ENCODE data around the gene PHRF1.
"Not testable (repeated sequence)": the region's sequence is repeated elsewhere in the genome, so short reads cannot be mapped to it uniquely, and the experiment has no call there.

Gene PHRF1

DNA sequence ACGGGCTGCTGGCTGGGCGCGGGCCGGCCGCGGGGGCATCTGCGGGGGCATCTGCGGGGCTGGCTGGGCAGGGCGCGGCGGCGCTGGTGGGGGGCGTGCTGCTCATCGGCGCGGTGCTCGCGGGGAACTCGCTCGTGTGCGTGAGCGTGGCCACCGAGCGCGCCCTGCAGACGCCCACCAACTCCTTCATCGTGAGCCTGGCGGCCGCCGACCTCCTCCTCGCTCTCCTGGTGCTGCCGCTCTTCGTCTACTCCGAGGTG is 61.0 kb downstream of the PHRF1 start:
- DNase-seq, result no peak

DNA sequence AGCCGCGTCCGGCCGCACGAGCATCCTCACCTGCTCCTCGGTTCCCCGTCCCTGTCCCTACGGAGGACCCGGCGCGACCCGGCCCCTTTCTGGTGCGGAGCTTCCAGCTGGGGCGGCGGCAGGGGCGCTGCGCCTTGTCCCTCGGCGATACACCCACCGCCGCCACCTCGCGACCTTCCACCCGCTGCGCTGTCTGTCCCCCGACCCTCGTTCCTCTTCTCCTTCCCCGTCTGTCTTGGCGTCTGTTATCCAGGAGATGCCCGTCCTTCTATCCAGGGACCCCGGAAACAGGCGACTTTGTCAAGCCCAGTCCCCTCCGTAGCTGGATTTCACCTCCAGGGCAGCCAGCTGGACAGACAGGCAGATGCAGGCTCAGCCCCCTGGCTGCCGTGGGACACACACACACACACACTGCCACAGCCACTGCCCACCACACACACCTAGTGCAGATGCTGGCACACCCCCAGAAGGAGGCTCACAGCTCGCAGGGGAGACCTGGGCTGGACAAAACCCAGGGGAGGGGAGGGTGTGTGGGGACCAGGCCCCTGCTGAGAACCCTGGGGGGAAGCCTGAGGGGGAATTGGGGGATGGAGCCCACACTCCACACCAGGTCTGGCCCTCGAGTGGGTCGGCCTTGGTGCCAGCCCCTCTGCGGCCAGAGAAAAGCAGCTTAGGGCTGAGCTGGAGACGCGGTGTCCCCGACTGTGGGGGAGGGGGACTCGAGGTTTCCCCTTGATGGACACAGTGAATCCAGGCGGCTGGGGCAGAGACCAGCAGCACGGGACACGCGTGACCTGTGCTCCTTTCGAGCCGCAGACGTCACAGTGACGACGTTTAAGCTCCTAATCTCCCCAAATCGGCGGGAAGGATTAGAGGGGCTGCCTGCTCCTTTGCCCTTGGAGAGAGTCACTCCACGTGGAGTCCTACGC is 61.6 kb downstream of the PHRF1 start:
- DNase-seq, result no peak

DNA sequence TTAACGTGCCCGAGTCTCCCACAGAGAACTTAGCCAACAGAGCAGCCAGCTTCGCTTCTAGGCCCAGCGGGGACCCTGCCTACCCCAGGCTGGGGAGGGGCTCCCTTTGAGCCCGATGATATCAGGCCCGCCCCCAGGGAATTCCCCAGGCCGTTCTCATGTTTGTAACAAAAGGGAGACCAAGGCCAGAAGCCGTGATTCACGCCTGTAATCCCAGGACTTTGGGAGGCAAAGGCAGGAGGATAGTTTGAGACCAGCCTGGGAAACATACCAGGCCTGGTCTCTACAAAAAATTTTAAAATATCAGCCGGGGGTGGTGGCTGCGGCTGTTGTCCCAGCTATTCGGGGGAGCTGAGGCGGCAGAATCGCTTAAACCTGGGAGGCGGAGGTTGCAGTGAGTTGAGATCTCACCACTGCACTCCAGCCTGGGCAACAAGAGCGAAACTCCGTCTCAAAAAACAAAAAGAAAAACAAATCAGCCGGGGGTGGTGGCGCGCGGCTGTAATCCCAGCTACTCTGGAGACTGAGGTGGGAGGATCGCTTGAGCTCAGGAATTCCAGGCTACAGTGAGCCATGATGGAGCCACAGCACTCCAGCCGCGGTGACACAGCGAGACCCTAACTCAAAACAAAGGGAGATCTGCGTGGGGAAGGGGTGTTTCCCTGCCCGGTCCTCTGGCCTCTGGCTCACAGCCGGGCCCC is 62.5 kb downstream of the PHRF1 start:
- DNase-seq, result no peak

DNA sequence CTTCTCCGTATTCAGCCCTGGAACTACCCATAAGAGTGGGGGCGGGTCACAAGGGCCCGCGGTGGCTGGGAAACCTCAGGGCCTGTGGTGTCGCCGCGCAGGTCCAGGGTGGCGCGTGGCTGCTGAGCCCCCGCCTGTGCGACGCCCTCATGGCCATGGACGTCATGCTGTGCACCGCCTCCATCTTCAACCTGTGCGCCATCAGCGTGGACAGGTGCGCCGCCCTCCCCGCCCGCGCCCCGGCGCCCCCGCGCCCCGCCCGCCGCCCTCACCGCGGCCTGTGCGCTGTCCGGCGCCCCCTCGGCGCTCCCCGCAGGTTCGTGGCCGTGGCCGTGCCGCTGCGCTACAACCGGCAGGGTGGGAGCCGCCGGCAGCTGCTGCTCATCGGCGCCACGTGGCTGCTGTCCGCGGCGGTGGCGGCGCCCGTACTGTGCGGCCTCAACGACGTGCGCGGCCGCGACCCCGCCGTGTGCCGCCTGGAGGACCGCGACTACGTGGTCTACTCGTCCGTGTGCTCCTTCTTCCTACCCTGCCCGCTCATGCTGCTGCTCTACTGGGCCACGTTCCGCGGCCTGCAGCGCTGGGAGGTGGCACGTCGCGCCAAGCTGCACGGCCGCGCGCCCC is 63.2 kb downstream of the PHRF1 start:
- DNase-seq, result no peak

GRCh38 chr11:640021-640706 is 63.9 kb downstream of the PHRF1 start:
- DNase-seq, result no peak

GRCh38 chr11:641806-642370 is 65.6 kb downstream of the PHRF1 start:
- DNase-seq, result no peak

- DNase-seq, result no peak
Measured at GRCh38 chr11:643366-643765, 67.1 kb downstream of the PHRF1 start.

DNA sequence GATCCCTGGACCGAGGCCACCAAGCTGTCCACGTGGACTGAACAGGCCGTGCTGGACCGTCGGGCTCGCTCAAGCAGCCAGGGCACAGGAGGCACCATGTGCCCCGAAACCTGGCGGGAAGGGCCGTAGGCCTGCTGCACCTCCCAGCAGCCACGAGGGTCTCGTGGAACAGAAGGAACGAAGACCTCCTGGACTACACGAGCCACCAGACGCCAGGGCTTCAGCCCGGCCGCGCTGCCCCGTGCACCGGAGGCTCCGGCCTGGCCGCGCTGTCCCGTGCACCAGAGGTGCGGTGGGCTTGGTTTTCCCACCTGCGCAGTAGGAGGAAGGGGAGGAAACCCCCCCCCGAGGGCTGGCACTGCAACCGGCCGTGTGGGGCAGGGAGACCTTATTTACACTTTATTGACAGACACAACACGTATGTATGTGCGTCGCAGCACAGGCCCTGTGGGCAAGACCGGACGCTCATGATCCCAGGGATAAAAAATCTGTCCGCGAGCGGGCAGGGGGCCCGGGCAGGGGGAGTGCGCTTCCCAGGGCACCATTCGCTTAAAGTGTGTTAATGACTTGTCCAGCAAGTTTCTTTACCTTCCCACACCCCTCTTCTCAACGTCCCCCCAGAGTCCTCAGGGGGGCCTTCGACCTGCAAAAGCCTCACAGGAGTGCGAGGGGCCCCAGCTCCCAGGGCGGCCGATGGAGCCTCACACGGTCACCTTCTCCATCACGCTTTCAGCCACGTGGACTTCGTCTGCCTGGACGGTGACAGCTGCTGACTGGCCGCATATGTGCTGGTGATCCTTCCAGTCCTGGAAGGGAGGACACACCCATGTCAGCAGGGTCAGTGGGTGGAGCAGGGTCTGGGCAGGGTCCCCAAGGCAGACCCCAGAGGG is 67.8 kb downstream of the PHRF1 start:
- DNase-seq, result no peak

DNA sequence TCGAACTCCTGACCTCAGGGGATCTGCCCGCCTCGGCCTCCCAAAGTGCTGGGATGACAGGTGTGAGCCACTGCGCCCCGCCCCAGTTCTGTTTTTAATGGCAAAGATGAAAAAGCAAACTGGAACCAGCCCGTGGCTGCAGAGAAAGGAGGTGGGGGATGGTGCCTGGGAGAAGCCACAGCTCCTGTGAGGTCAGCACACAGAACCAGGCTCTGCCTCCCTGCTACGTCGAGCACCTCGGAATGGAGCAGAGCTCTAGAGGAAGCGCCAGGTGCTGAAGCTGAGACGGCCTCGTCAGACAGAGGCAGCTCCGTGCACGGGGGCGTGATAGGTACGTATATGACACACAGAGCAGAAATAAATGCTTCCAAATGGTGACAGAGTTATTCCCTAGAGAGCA is 69.3 kb downstream of the PHRF1 start:
- DNase-seq, result no peak

DNA sequence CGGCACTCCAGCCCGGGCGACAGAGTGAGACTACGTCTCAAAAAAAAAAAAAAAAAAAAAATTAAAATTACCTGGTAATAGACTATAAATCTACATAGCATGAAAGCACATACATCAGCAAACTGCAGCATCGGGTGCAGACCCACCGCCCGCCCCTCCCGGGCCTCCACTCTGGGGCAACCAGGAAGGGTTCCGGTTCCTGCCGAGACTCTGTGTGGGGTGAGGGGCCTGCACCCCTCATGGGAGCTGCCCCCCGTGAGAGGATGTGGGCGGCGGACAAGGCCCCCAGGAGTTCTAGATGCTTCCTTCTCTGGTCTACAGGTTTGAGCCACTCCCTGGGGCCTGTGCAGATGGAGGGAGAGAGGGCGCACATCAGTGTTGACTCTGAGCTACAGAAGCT is 69.9 kb downstream of the PHRF1 start:
- no peak for DNase-seq

GRCh38 chr11:647672-648158 is 71.4 kb downstream of the PHRF1 start:
- not testable (repeated sequence) for DNase-seq

DNA sequence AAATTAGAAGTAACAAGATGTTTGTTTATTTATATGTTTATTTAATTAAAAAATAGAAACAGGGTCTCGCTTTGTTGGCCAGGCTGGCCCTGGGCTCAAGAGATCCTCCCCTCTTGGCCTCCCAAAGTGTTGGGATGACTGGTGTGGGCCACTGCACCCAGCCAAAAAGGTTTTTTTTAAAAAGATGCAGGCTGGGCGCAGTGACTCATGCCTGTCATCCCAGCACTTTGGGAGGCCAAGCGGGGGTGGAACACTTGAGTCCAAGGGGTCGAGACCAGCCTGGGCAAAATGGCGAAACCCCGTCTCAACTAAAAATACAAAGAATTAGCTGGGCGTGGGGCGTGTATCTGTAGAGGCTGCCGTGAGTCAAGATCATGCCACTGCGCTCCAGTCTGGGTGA is 74.2 kb downstream of the PHRF1 start:
- DNase-seq, result no peak

GRCh38 chr11:653136-653535 is 76.9 kb downstream of the PHRF1 start:
- DNase-seq, result not testable (repeated sequence)

- no peak for DNase-seq
Measured at GRCh38 chr11:653837-654236, 77.6 kb downstream of the PHRF1 start.

DNA sequence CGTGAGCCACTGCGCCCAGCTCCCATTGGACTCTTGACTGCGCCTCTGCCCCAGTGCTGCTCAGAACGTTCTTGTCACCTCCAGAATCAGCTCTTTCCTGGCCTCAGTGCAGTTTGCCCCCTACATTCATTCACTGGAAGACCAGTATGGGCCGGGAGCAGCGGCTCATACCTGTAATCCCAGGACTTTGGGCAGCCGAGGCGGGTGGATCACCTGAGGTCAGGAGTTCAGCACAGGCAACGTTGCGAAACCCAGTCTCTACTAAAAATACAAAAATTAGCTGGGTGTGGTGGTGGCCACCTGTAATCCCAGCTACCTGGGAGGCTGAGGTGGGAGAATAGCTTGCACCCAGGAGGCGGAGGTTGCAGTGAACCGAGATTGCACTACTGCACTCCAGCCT is 78.2 kb downstream of the PHRF1 start:
- not testable (repeated sequence) for DNase-seq

DNA sequence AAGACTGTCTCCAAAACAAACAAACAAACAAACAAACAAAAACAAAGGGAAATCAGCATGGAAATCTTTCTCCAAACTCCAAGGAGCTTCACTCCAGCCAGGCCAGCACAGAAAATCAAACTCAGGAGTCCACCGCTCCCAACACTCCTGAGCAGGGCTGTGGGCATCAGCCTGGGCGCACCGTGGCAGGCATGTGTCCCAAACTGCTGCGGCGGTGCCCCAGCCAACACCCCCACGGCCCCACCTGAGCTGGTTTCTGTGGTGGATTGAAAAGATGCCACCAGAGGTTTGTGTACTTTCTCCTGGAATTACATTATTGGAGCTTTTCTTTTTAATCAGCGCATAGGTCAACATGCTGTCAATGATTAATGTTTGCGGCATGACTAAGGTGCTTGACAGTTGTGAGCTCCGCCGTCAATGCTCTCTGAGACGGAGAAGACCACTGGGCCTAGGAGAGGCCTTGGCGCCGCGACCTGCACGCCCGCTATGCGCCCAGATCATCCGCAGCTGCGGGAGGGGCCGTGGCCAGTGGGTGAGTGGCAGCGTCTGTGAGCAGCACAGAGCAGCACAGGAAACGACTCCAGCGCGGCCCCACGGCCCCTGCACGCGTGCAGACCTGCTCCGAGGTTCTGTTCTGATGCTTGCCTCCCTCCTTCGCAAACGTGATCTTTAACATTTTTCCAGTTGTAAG is 78.9 kb downstream of the PHRF1 start:
- DNase-seq, result no peak

GRCh38 chr11:656426-656825 is 80.2 kb downstream of the PHRF1 start:
- no peak for DNase-seq

- DNase-seq, result no peak
Measured at GRCh38 chr11:656866-657265, 80.6 kb downstream of the PHRF1 start.

DNA sequence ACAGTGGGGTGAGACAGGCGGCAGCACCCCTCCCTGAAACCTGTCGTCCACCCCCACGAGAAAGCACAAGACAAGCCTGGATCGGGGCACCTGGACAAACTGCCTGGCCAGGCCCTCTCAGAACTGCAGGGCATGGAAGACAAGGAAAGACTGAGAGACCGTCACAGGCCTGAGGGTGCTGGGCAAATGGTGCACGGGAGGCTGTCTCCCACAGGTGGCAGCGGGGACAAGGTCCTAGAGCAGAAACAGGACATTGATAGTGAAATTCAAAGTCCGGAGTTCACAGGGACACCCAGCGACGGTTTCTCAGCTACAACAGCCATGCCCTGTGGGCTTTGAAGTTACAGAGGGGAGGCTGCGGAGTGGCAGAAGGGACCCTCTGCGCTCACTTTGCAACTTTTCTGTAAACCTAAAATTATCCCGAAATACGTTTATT is 81.4 kb downstream of the PHRF1 start:
- no peak for DNase-seq

GRCh38 chr11:659532-660085 is 83.3 kb downstream of the PHRF1 start:
- DNase-seq, result no peak

DNA sequence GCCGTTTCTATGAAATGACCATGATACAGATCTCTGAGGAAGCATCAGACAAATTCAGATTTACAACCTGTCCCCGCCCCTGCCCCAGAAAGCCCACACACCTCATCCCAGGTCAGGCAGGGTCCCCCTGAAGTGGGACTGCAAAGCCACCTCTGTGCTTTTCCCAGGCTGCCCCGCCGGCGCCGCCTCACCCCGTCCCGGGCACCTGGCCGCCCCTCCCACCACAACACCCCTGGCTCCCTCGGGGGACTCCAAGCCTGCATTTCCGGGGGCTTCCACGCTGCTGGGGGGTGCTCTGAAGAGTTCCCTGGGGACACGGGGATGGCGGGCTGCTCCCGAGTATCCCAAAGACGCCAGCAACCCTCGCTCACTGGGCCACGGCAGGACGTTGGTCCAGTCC is 84.0 kb downstream of the PHRF1 start:
- no peak for DNase-seq
